ENCODE measurements around the gene GNPTAB.

DNA sequence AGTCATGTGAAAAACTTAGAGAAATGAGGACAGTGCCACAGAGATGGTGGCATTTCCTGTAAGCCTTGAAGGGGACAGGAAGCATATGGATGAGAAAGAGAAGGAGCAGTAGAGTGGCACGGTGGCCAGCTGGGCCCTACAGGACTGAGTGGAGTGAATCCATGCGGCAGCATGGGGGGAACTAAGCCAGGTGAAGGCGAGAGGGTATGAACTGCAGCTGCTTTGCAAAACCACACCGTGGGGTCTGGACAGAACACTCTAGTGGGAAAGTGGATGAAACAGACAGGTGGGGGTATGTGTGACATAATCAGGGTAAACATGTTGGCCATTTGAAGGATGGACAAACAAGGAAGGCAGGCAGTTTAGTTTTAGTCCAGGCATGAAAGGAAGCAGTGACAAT is 81.1 kb downstream of the GNPTAB start:
- TF ChIP-seq, protein P1, sequence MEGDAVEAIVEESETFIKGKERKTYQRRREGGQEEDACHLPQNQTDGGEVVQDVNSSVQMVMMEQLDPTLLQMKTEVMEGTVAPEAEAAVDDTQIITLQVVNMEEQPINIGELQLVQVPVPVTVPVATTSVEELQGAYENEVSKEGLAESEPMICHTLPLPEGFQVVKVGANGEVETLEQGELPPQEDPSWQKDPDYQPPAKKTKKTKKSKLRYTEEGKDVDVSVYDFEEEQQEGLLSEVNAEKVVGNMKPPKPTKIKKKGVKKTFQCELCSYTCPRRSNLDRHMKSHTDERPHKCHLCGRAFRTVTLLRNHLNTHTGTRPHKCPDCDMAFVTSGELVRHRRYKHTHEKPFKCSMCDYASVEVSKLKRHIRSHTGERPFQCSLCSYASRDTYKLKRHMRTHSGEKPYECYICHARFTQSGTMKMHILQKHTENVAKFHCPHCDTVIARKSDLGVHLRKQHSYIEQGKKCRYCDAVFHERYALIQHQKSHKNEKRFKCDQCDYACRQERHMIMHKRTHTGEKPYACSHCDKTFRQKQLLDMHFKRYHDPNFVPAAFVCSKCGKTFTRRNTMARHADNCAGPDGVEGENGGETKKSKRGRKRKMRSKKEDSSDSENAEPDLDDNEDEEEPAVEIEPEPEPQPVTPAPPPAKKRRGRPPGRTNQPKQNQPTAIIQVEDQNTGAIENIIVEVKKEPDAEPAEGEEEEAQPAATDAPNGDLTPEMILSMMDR (IDR thresholded peaks at IDR 0.05; ENCODE audit: insufficient read depth, low read depth, low read length) = no peak
- TF ChIP-seq EZH2 (IDR thresholded peaks at IDR 0.05; ENCODE audit: insufficient read depth, low read length) = no peak

Data from astrocyte (in vitro differentiated cells and primary cell).